Transverse colon (tissue), 4 donors: ENCODE measurements around the gene FBXW9. TPM values are rescaled to one million over a fixed set of nuclear protein-coding genes. Genes with fewer than 3 reads are reported as not detected.

Experiments
- DNase-seq: peaks from one replicate; pipeline ENCODE4 v3.0.0-alpha.2; 2019
- H3K27ac ChIP-seq, 4 donors: fragments of 200-600 bp; sonication (generic); 2 replicates each; pipeline ENCODE4 v1.5.1; 2016 to 2018; ENCODE audit warnings: inconsistent platforms in 4 of 4
- H3K27me3 ChIP-seq: fragments of 200-600 bp; sonication (generic); 2 replicates; pipeline ENCODE4 v1.5.1; 2017; ENCODE audit warnings: inconsistent platforms
- H3K36me3 ChIP-seq, 4 donors: fragments of 200-600 bp; sonication (generic); 2 replicates each; pipeline ENCODE4 v1.5.1; 2017 to 2019; ENCODE audit warnings: inconsistent platforms in 4 of 4
- H3K4me1 ChIP-seq, 4 donors: fragments of 200-600 bp; sonication (generic); 2 replicates each; pipeline ENCODE4 v1.5.1; 2017 to 2020; ENCODE audit warnings: inconsistent platforms in 4 of 4
- H3K4me3 ChIP-seq, 4 donors: fragments of 200-600 bp; sonication (generic); 1 replicate in 1 of 4; 2 replicates in 3 of 4; pipeline versions ENCODE4 v1.5.1 to v1.6.1; 2017 to 2019; ENCODE audit warnings: inconsistent platforms in 4 of 4
- H3K9me3 ChIP-seq, 2 donors: fragments of 200-600 bp; sonication (generic); 2 replicates each; pipeline ENCODE4 v1.5.1; 2017 to 2019; ENCODE audit warnings: inconsistent platforms in 2 of 2
- CTCF ChIP-seq, 5 experiments: fragments of 200-600 bp in 3 of 5; fragments of 450-650 bp in 2 of 5; sonication (generic) in 3 of 5; IDR thresholded peaks; 1 replicate in 2 of 5; 2 replicates in 3 of 5; pipeline ENCODE4 v1.5.1; 2016 to 2017; ENCODE audit warnings: antibody characterized with exemption in 5 of 5, inconsistent platforms in 3 of 5, mild to moderate bottlenecking in 2 of 5, moderate library complexity in 1 of 5
- EP300 ChIP-seq: sonication (generic); formaldehyde crosslinking; IDR thresholded peaks from one replicate; pipeline ENCODE4 v1.6.1; 2017; ENCODE audit warnings: antibody characterized with exemption, low read depth
- POLR2A ChIP-seq: fragments of 450-650 bp; IDR thresholded peaks from one replicate; pipeline ENCODE4 v1.6.1; 2016; ENCODE audit warnings: antibody characterized with exemption, mild to moderate bottlenecking, moderate library complexity
- POLR2AphosphoS5 ChIP-seq, 3 donors: sonication (generic); formaldehyde crosslinking; IDR thresholded peaks; one replicate each; pipeline ENCODE4 v1.6.1; 2016; ENCODE audit warnings: antibody characterized with exemption in 3 of 3
- WGBS, 2 donors: methylation state at CpG; one replicate each; pipeline ENCODE4 v1.1.5; 2018; ENCODE audit warnings: low coverage in 1 of 2; 5-methylcytosine and 5-hydroxymethylcytosine counted together
- in situ Hi-C, 4 donors: fragments of 200-750 bp; cut with MboI; loops; one replicate each; pipeline versions ENCODE4 v1.15.0 to v1.15.1; 2017; ENCODE audit warnings: low sequenced_read_pairs in 3 of 4, low pct_ligation_motif_present in 1 of 4, low pct_unique_long_range_greater_than_20kb in 1 of 4
- intact Hi-C: fragments of 100-400 bp; cut with DNase I; formaldehyde crosslinking; loops from one replicate; pipeline ENCODE4 v1.15.1; 2023; ENCODE audit warnings: low total_unique reads
- total RNA-seq, 4 donors: library from RNA; depleted of rRNA; stranded (reverse); fragments of >200 nt; gene quantifications; one replicate each; pipeline ENCODE4 v1.1.0, GENCODE V29; 2016

The FBXW9 gene
- total RNA-seq, 4 donors from 2014 or later = 3.2 to 8.1 (median 4.9) TPM

- Histone ChIP-seq H3K4me1 (peaks cover 19 to 45% (median 36%) of the 10 kb centered on the region in 4 donors), H3K27ac (peak overlapping the region; percentile 90 to 95 (median 92)), H3K36me3 (peaks cover 0 to 3% (median 0%) of the 10 kb centered on the region in 4 donors), H3K4me3 (peak overlapping the region; percentile 66 to 90 (median 72)), H3K27me3 (no peaks in the 10 kb centered on the region), H3K9me3 (no peaks in the 10 kb centered on the region)
- WGBS, 2 donors = 2% methylated on average over 24 of the region's 24 CpGs; no CpG with 5 or more reads in 1 of the 2 donors
- in situ Hi-C loops = no loop called here
- intact Hi-C loops = no loop called here
- DNase-seq = peak; percentile 62
- TF ChIP-seq POLR2A (no peak), POLR2AphosphoS5 (IDR thresholded peaks at IDR 0.05) (no peak), EP300 (no peak), CTCF (IDR thresholded peaks at IDR 0.05) (no peak)
Observed at GRCh38 chr19:12668932-12669269, 27.5 kb downstream of the FBXW9 start.

- no peaks in the 10 kb centered on the region for H3K27me3 ChIP-seq
- H3K27ac ChIP-seq = peak overlapping the region; percentile 90 to 95 (median 92)
- no peak for TF ChIP-seq POLR2A
- TF ChIP-seq POLR2AphosphoS5 (IDR thresholded peaks at IDR 0.05) = no peak
- TF ChIP-seq CTCF (IDR thresholded peaks at IDR 0.05) = no peak
- no peak for TF ChIP-seq EP300
- intact Hi-C loops = no loop called here
- WGBS, 2 donors = 74% methylated on average over 8 of the region's 8 CpGs; no CpG with 5 or more reads in 1 of the 2 donors
- peaks cover 0 to 3% (median 0%) of the 10 kb centered on the region in 4 donors for H3K36me3 ChIP-seq
- DNase-seq = no peak
- no peaks in the 10 kb centered on the region for H3K9me3 ChIP-seq
- H3K4me1 ChIP-seq = peaks cover 19 to 45% (median 36%) of the 10 kb centered on the region in 4 donors
- peak overlapping the region; percentile 66 to 90 (median 72) for H3K4me3 ChIP-seq
- in situ Hi-C loops = no loop called here
Observed at GRCh38 chr19:12668346-12668745, 28.1 kb downstream of the FBXW9 start.

GRCh38 chr19:12667731-12668302, 28.6 kb downstream of the FBXW9 start:
- WGBS, 2 donors = 64% methylated on average over 4 of the region's 4 CpGs; no CpG with 5 or more reads in 1 of the 2 donors
- H3K4me1 ChIP-seq = peaks cover 19 to 45% (median 36%) of the 10 kb centered on the region in 4 donors
- TF ChIP-seq EP300 (no peak), CTCF (IDR thresholded peaks at IDR 0.05) (no peak), POLR2A (no peak), POLR2AphosphoS5 (IDR thresholded peaks at IDR 0.05) (no peak)
- no peaks in the 10 kb centered on the region for H3K27me3 ChIP-seq
- in situ Hi-C loops = no loop called here
- H3K27ac ChIP-seq = no peak overlapping the region
- intact Hi-C loops = no loop called here
- peak overlapping the region in 1 of 4 donors; percentile 90 for H3K4me3 ChIP-seq
- DNase-seq = no peak
- H3K36me3 ChIP-seq = peaks cover 0 to 6% (median 0%) of the 10 kb centered on the region in 4 donors
- H3K9me3 ChIP-seq = no peaks in the 10 kb centered on the region

GRCh38 chr19:12666265-12667048, 30.0 kb downstream of the FBXW9 start, which contains the start of the genes MAN2B1 and WDR83:
Gene MAN2B1, minus strand, starts transcription at chr19:12666742. Its CDS starts 41 bp downstream, at chr19:12666701.
Gene WDR83, plus strand, starts transcription at chr19:12666807. Its CDS starts 2,984 bp downstream, at chr19:12669791.
- in situ Hi-C loops (no loop called here), intact Hi-C loops (no loop called here)
- WGBS, 2 donors = 1% methylated on average over 29 of the region's 46 CpGs; no CpG with 5 or more reads in 1 of the 2 donors

More at GRCh38 chr19:12666265-12667048, 30.0 kb downstream of the FBXW9 start, which contains the start of the genes MAN2B1 and WDR83:
- Histone ChIP-seq H3K4me1 (peaks cover 19 to 45% (median 35%) of the 10 kb centered on the region in 4 donors), H3K9me3 (no peaks in the 10 kb centered on the region), H3K4me3 (peak within 1 kb of the TSS; percentile 69 to 98 (median 80)), H3K27me3 (no peaks in the 10 kb centered on the region), H3K36me3 (peaks cover 0 to 10% (median 0%) of the 10 kb centered on the region in 4 donors), H3K27ac (peak within 1 kb of the TSS; percentile 78 to 87 (median 83))
- TF ChIP-seq CTCF (IDR thresholded peaks at IDR 0.05) (no peak), POLR2AphosphoS5 (IDR thresholded peaks at IDR 0.05) (peak in 2 of 3 donors; percentile 45 to 56), POLR2A (peak; percentile 37), EP300 (no peak)
- DNase-seq = peak; percentile 83
